GM12864 (cell line): ENCODE data around the gene SH3BGRL.
A peak's percentile ranks its signal among the peaks of the same experiment; 100 is the strongest.

Experiments used
- DNase-seq: peaks from one replicate; pipeline ENCODE4 v3.0.0-alpha.2; 2011; ENCODE audit warnings: low read depth
- H3K4me3 ChIP-seq: 2 replicates; pipeline ENCODE4 v1.5.1; 2011; ENCODE audit warnings: mild to moderate bottlenecking, low read depth, low read length, control low read depth
- CTCF ChIP-seq: IDR thresholded peaks from 2 replicates; pipeline ENCODE4 v1.5.1; 2011; ENCODE audit warnings: low read depth, mild to moderate bottlenecking, moderate library complexity, low read length, control low read depth, inconsistent platforms; ENCODE audit errors: missing control alignments

SH3BGRL gene

GRCh38 chrX:81202943-81203342, 1.0 kb downstream of the SH3BGRL start:
- no peak for TF ChIP-seq CTCF
- peak overlapping the region; percentile 73 for H3K4me3 ChIP-seq
- no peak for DNase-seq

GRCh38 chrX:81205551-81205950, 3.6 kb downstream of the SH3BGRL start:
- no peak for DNase-seq
- H3K4me3 ChIP-seq: no peak overlapping the region
- TF ChIP-seq CTCF: no peak

GRCh38 chrX:81206476-81206875, 4.6 kb downstream of the SH3BGRL start:
- TF ChIP-seq CTCF: no peak
- no peak for DNase-seq
- no peak overlapping the region for H3K4me3 ChIP-seq

GRCh38 chrX:81208916-81209315, 7.0 kb downstream of the SH3BGRL start:
- no peak for TF ChIP-seq CTCF
- H3K4me3 ChIP-seq: no peak overlapping the region
- no peak for DNase-seq

- no peak for TF ChIP-seq CTCF
- H3K4me3 ChIP-seq: no peak overlapping the region
- no peak for DNase-seq
Observed at GRCh38 chrX:81215685-81216084, 13.8 kb downstream of the SH3BGRL start.

- DNase-seq: no peak
- TF ChIP-seq CTCF: no peak
Observed at GRCh38 chrX:81229229-81229628, 27.3 kb downstream of the SH3BGRL start.

GRCh38 chrX:81229901-81230300, 28.0 kb downstream of the SH3BGRL start:
- TF ChIP-seq CTCF: no peak
- no peak for DNase-seq
- no peak overlapping the region for H3K4me3 ChIP-seq

More at GRCh38 chrX:81229229-81229628, 27.3 kb downstream of the SH3BGRL start:
- no peak overlapping the region for H3K4me3 ChIP-seq
